Measurements from ENCODE around the gene ACAD11. TPM values are rescaled to one million over a fixed set of nuclear protein-coding genes. Genes with fewer than 3 reads are reported as not detected.
A peak's percentile ranks its signal among the peaks of the same experiment; 100 is the strongest.

Gene ACAD11
- total and polyA plus RNA-seq, 7 experiments from 2014 or later = 6.0 to 33.7 (median 25.6) TPM

- CTCF ChIA-PET = no interaction called here
- Mint-ChIP-seq H3K27me3 (no peaks in the 10 kb centered on the region), H3K9me3 (no peaks in the 10 kb centered on the region), H3K27ac (no peak overlapping the region), H3K36me3 (peaks cover 6 to 48% (median 18%) of the 10 kb centered on the region in 5 donors), H3K4me3 (no peak overlapping the region), H3K4me1 (peaks cover 0 to 36% (median 0%) of the 10 kb centered on the region in 7 donors)
- Histone ChIP-seq H3K27ac (ENCODE audit: low read depth, low read length) (no peak overlapping the region), H3K4me1 (ENCODE audit: control insufficient read depth in 2 of 2, insufficient read depth in 2 of 2, low read length in 2 of 2) (no peaks in the 10 kb centered on the region), H3K27me3 (ENCODE audit: control insufficient read depth in 2 of 2, insufficient read depth in 2 of 2, low read length in 2 of 2) (no peaks in the 10 kb centered on the region), H3K9me3 (ENCODE audit: control insufficient read depth in 2 of 3, low read length in 3 of 3) (no peaks in the 10 kb centered on the region), H3K36me3 (ENCODE audit: control insufficient read depth in 2 of 3, insufficient read depth in 3 of 3, low read length in 3 of 3) (peaks cover 0 to 30% (median 5%) of the 10 kb centered on the region in 3 experiments), H3K4me3 (ENCODE audit: low read length) (no peak overlapping the region)
- DNase-seq = no peak
- intact Hi-C loops (cut with micrococcal nuclease) = loop anchor here (10.0 kb wide), 2 partner anchors 165 to 185 kb away; no protein-coding TSS in a partner anchor
- ATAC-seq = no peak
- POLR2A ChIA-PET = no interaction called here
These were observed 119.9 kb downstream of the ACAD11 start for GRCh38 chr3:132539681-132540080.

GRCh38 chr3:132538072-132538471, 121.5 kb downstream of the ACAD11 start:
- Histone ChIP-seq H3K9me3 (ENCODE audit: control insufficient read depth in 2 of 3, low read length in 3 of 3) (no peaks in the 10 kb centered on the region), H3K27ac (ENCODE audit: low read depth, low read length) (no peak overlapping the region), H3K36me3 (ENCODE audit: control insufficient read depth in 2 of 3, insufficient read depth in 3 of 3, low read length in 3 of 3) (peaks cover 0 to 42% (median 5%) of the 10 kb centered on the region in 3 experiments), H3K27me3 (ENCODE audit: control insufficient read depth in 2 of 2, insufficient read depth in 2 of 2, low read length in 2 of 2) (no peaks in the 10 kb centered on the region), H3K4me1 (ENCODE audit: control insufficient read depth in 2 of 2, insufficient read depth in 2 of 2, low read length in 2 of 2) (no peaks in the 10 kb centered on the region), H3K4me3 (ENCODE audit: low read length) (no peak overlapping the region)
- peaks cover 0 to 24% (median 0%) of the 10 kb centered on the region in 7 donors for H3K4me1 Mint-ChIP-seq
- H3K9me3 Mint-ChIP-seq = no peaks in the 10 kb centered on the region
- no peak overlapping the region for H3K27ac Mint-ChIP-seq
- no peak overlapping the region for H3K4me3 Mint-ChIP-seq
- H3K36me3 Mint-ChIP-seq = peaks cover 8 to 49% (median 12%) of the 10 kb centered on the region in 5 donors
- CTCF ChIA-PET = interaction anchor here (2.8 kb wide), 1 partner anchor 105 kb away, joined by 11 read pairs; no protein-coding TSS in a partner anchor
- intact Hi-C loops (cut with micrococcal nuclease) = loop anchor here (10.0 kb wide), 2 partner anchors 167 to 183 kb away; no protein-coding TSS in a partner anchor
- ATAC-seq (no peak), DNase-seq (no peak)
- H3K27me3 Mint-ChIP-seq = no peaks in the 10 kb centered on the region
- POLR2A ChIA-PET = interaction anchor here (0.8 kb wide), 1 partner anchor 12 kb away, joined by 3 read pairs; no protein-coding TSS in a partner anchor

- Mint-ChIP-seq H3K36me3 (peaks cover 7 to 51% (median 12%) of the 10 kb centered on the region in 5 donors), H3K4me1 (peaks cover 0 to 16% (median 0%) of the 10 kb centered on the region in 7 donors), H3K9me3 (no peaks in the 10 kb centered on the region), H3K27ac (peak overlapping the region in 2 of 9 donors; percentile 37 to 70), H3K4me3 (no peak overlapping the region), H3K27me3 (no peaks in the 10 kb centered on the region)
- H3K9me3 ChIP-seq (ENCODE audit: control insufficient read depth in 2 of 3, low read length in 3 of 3) = no peaks in the 10 kb centered on the region
- POLR2A ChIA-PET = no interaction called here
- H3K4me1 ChIP-seq (ENCODE audit: control insufficient read depth in 2 of 2, insufficient read depth in 2 of 2, low read length in 2 of 2) = no peaks in the 10 kb centered on the region
- CTCF ChIA-PET = interaction anchor here (2.8 kb wide), 1 partner anchor 105 kb away, joined by 11 read pairs; no protein-coding TSS in a partner anchor
- ATAC-seq (no peak), DNase-seq (no peak)
- no peaks in the 10 kb centered on the region for H3K27me3 ChIP-seq (ENCODE audit: control insufficient read depth in 2 of 2, insufficient read depth in 2 of 2, low read length in 2 of 2)
- intact Hi-C loops (cut with micrococcal nuclease) = loop anchor here (10.0 kb wide), 2 partner anchors 168 to 182 kb away; no protein-coding TSS in a partner anchor
- H3K4me3 ChIP-seq (ENCODE audit: low read length) = no peak overlapping the region
- H3K36me3 ChIP-seq (ENCODE audit: control insufficient read depth in 2 of 3, insufficient read depth in 3 of 3, low read length in 3 of 3) = peaks cover 0 to 44% (median 5%) of the 10 kb centered on the region in 3 experiments
- H3K27ac ChIP-seq (ENCODE audit: low read depth, low read length) = no peak overlapping the region
These were observed 122.3 kb downstream of the ACAD11 start for GRCh38 chr3:132537297-132537696.

- Mint-ChIP-seq H3K36me3 (peaks cover 7 to 48% (median 12%) of the 10 kb centered on the region in 5 donors), H3K9me3 (no peaks in the 10 kb centered on the region), H3K4me1 (peaks cover 0 to 10% (median 0%) of the 10 kb centered on the region in 7 donors), H3K27me3 (no peaks in the 10 kb centered on the region), H3K4me3 (no peak overlapping the region), H3K27ac (peak overlapping the region in 2 of 9 donors; percentile 37 to 70)
- CTCF ChIA-PET = interaction anchor here (0.7 to 2.8 kb wide), 4 partner anchors 99 to 987 kb away, joined by 3 to 11 read pairs (median 4); no protein-coding TSS in a partner anchor
- intact Hi-C loops (cut with micrococcal nuclease) = loop anchor here (1.0 to 10.0 kb wide), 5 partner anchors 106 to 887 kb away; no protein-coding TSS in a partner anchor
- Histone ChIP-seq H3K36me3 (ENCODE audit: control insufficient read depth in 2 of 3, insufficient read depth in 3 of 3, low read length in 3 of 3) (peaks cover 0 to 49% (median 5%) of the 10 kb centered on the region in 3 experiments), H3K4me1 (ENCODE audit: control insufficient read depth in 2 of 2, insufficient read depth in 2 of 2, low read length in 2 of 2) (no peaks in the 10 kb centered on the region), H3K9me3 (ENCODE audit: control insufficient read depth in 2 of 3, low read length in 3 of 3) (no peaks in the 10 kb centered on the region), H3K27ac (ENCODE audit: low read depth, low read length) (no peak overlapping the region), H3K27me3 (ENCODE audit: control insufficient read depth in 2 of 2, insufficient read depth in 2 of 2, low read length in 2 of 2) (no peaks in the 10 kb centered on the region), H3K4me3 (ENCODE audit: low read length) (no peak overlapping the region)
- POLR2A ChIA-PET = no interaction called here
- ATAC-seq (no peak), DNase-seq (no peak)
These were observed 123.0 kb downstream of the ACAD11 start for GRCh38 chr3:132536442-132537153.

- intact Hi-C loops (cut with micrococcal nuclease) = loop anchor here (1.0 to 10.0 kb wide), 5 partner anchors 106 to 887 kb away; no protein-coding TSS in a partner anchor
- ChIA-PET POLR2A (no interaction called here), CTCF (interaction anchor here (0.6 to 2.8 kb wide), 5 partner anchors 100 to 1085 kb away, joined by 3 to 11 read pairs (median 3); no protein-coding TSS in a partner anchor)
- H3K4me1 ChIP-seq (ENCODE audit: control insufficient read depth in 2 of 2, insufficient read depth in 2 of 2, low read length in 2 of 2) = no peaks in the 10 kb centered on the region
- peaks cover 1 to 47% (median 5%) of the 10 kb centered on the region in 3 experiments for H3K36me3 ChIP-seq (ENCODE audit: control insufficient read depth in 2 of 3, insufficient read depth in 3 of 3, low read length in 3 of 3)
- Mint-ChIP-seq H3K36me3 (peaks cover 7 to 46% (median 15%) of the 10 kb centered on the region in 5 donors), H3K9me3 (no peaks in the 10 kb centered on the region), H3K4me3 (no peak overlapping the region), H3K4me1 (peaks cover 0 to 10% (median 0%) of the 10 kb centered on the region in 7 donors), H3K27ac (peak overlapping the region in 1 of 9 donors; percentile 13), H3K27me3 (no peaks in the 10 kb centered on the region)
- no peaks in the 10 kb centered on the region for H3K9me3 ChIP-seq (ENCODE audit: control insufficient read depth in 2 of 3, low read length in 3 of 3)
- no peak overlapping the region for H3K4me3 ChIP-seq (ENCODE audit: low read length)
- H3K27ac ChIP-seq (ENCODE audit: low read depth, low read length) = no peak overlapping the region
- no peaks in the 10 kb centered on the region for H3K27me3 ChIP-seq (ENCODE audit: control insufficient read depth in 2 of 2, insufficient read depth in 2 of 2, low read length in 2 of 2)
- ATAC-seq (peak; percentile 65), DNase-seq (peak in 8 of 9 donors; percentile 6 to 47 (median 32))
These were observed 123.8 kb downstream of the ACAD11 start for GRCh38 chr3:132535575-132536441.

- CTCF ChIA-PET = no interaction called here
- peaks cover 15 to 46% (median 24%) of the 10 kb centered on the region in 5 donors for H3K36me3 Mint-ChIP-seq
These were observed 129.0 kb downstream of the ACAD11 start for GRCh38 chr3:132530624-132531023.

More at GRCh38 chr3:132530624-132531023, 129.0 kb downstream of the ACAD11 start:
- Histone ChIP-seq H3K4me3 (ENCODE audit: low read length) (no peak overlapping the region), H3K27me3 (ENCODE audit: control insufficient read depth in 2 of 2, insufficient read depth in 2 of 2, low read length in 2 of 2) (no peaks in the 10 kb centered on the region), H3K9me3 (ENCODE audit: control insufficient read depth in 2 of 3, low read length in 3 of 3) (no peaks in the 10 kb centered on the region), H3K36me3 (ENCODE audit: control insufficient read depth in 2 of 3, insufficient read depth in 3 of 3, low read length in 3 of 3) (peaks cover 10 to 53% (median 17%) of the 10 kb centered on the region in 3 experiments), H3K4me1 (ENCODE audit: control insufficient read depth in 2 of 2, insufficient read depth in 2 of 2, low read length in 2 of 2) (no peaks in the 10 kb centered on the region), H3K27ac (ENCODE audit: low read depth, low read length) (no peak overlapping the region)
- Mint-ChIP-seq H3K9me3 (no peaks in the 10 kb centered on the region), H3K27ac (peak overlapping the region in 2 of 9 donors; percentile 19 to 60), H3K4me3 (no peak overlapping the region), H3K27me3 (no peaks in the 10 kb centered on the region), H3K4me1 (no peaks in the 10 kb centered on the region)
- DNase-seq (no peak), ATAC-seq (no peak)
- POLR2A ChIA-PET = no interaction called here
- intact Hi-C loops (cut with micrococcal nuclease) = loop anchor here (10.0 kb wide), 2 partner anchors 174 to 176 kb away; no protein-coding TSS in a partner anchor
